ENCODE measurements around the gene HK3.

DNA sequence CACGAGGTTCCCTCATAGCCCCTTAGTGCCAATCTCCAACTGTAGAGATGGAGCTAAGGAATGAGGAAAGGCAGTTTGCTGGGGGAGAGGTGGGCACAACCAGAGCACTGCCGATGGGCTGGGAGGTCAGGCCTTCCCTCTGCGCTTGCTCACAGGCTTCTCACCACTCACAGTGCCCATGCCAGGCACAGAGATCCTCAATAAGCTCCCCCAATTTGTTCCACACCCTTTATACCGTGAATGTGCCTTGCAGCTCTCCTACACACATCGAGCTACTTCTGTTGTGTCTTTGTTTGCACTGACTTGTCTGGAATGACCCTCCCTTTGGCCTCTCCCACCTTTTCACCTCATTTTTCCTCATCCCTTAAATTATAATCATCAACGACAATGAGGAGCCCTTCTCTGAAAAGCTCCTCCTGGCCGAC lies 1.6 kb upstream of the HK3 start:
- no peak for TF ChIP-seq POLR2A (IDR thresholded peaks at IDR 0.05; ENCODE audit: control extremely low read depth in 1 of 2, low read depth in 2 of 2, low read length in 2 of 2)
- TF ChIP-seq, protein P1, sequence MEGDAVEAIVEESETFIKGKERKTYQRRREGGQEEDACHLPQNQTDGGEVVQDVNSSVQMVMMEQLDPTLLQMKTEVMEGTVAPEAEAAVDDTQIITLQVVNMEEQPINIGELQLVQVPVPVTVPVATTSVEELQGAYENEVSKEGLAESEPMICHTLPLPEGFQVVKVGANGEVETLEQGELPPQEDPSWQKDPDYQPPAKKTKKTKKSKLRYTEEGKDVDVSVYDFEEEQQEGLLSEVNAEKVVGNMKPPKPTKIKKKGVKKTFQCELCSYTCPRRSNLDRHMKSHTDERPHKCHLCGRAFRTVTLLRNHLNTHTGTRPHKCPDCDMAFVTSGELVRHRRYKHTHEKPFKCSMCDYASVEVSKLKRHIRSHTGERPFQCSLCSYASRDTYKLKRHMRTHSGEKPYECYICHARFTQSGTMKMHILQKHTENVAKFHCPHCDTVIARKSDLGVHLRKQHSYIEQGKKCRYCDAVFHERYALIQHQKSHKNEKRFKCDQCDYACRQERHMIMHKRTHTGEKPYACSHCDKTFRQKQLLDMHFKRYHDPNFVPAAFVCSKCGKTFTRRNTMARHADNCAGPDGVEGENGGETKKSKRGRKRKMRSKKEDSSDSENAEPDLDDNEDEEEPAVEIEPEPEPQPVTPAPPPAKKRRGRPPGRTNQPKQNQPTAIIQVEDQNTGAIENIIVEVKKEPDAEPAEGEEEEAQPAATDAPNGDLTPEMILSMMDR (IDR thresholded peaks at IDR 0.05; ENCODE audit: control extremely low read depth in 1 of 3, insufficient read depth in 1 of 3, low read depth in 1 of 3, low read length in 3 of 3) = no peak
- TF ChIP-seq CBX8 (IDR thresholded peaks at IDR 0.05; ENCODE audit: borderline replicate concordance, low read depth, low read length) = no peak
- no peak for TF ChIP-seq EZH2 (IDR thresholded peaks at IDR 0.05; ENCODE audit: low read depth, low read length, severe bottlenecking)
- no peak for TF ChIP-seq YY1 (IDR thresholded peaks at IDR 0.05; ENCODE audit: low read depth, low read length)
- no peak for TF ChIP-seq BCL11A (IDR thresholded peaks at IDR 0.05; ENCODE audit: low read depth in 2 of 2, low read length in 2 of 2)
- TF ChIP-seq CHD7 (IDR thresholded peaks at IDR 0.05; ENCODE audit: insufficient replicate concordance, low read length) = no peak
- no peak for TF ChIP-seq SP1 (IDR thresholded peaks at IDR 0.05; ENCODE audit: low read depth, low read length)
- no peak for TF ChIP-seq NANOG (IDR thresholded peaks at IDR 0.05; ENCODE audit: insufficient read depth, low read depth, low read length, poor library complexity, severe bottlenecking)
- no peak for TF ChIP-seq ZNF274 (IDR thresholded peaks at IDR 0.05; ENCODE audit: borderline replicate concordance, extremely low read depth, low read length)
- no peak for TF ChIP-seq HDAC6 (IDR thresholded peaks at IDR 0.05; ENCODE audit: low read depth, low read length)
- no peak for TF ChIP-seq RBBP5 (IDR thresholded peaks at IDR 0.05; ENCODE audit: borderline replicate concordance, low read depth, low read length)
- no peak for TF ChIP-seq HDAC2 (IDR thresholded peaks at IDR 0.05; ENCODE audit: borderline replicate concordance in 1 of 2, low read depth in 2 of 2, low read length in 2 of 2)
- no peak for TF ChIP-seq SIX5 (IDR thresholded peaks at IDR 0.05; ENCODE audit: low read depth, low read length)

Data from H1 (cell line).